Ishikawa (cell line): Measurements from ENCODE around the gene PTCHD1.

Experiments
- CEBPB ChIP-seq: IDR thresholded peaks from 2 replicates; pipeline ENCODE4 v1.6.1; 2012
- CREB1 ChIP-seq: IDR thresholded peaks from 2 replicates; pipeline ENCODE4 v1.6.1; 2012; ENCODE audit warnings: low read depth
- EGR1 ChIP-seq: IDR thresholded peaks from 2 replicates; pipeline ENCODE4 v1.6.1; 2012
- EP300 ChIP-seq: IDR thresholded peaks from 2 replicates; pipeline ENCODE4 v1.6.1; 2012; ENCODE audit warnings: borderline replicate concordance
- FOXM1 ChIP-seq: IDR thresholded peaks from 2 replicates; pipeline ENCODE4 v1.6.1; 2012; ENCODE audit warnings: low read depth, borderline replicate concordance
- NFIC ChIP-seq: IDR thresholded peaks from 2 replicates; pipeline ENCODE4 v1.6.1; 2012
- RAD21 ChIP-seq: IDR thresholded peaks from 2 replicates; pipeline ENCODE4 v1.6.1; 2012; ENCODE audit warnings: low read depth
- TAF1 ChIP-seq: IDR thresholded peaks from 2 replicates; pipeline ENCODE4 v1.6.1; 2012; ENCODE audit warnings: low read depth, mild to moderate bottlenecking
- TCF12 ChIP-seq: IDR thresholded peaks from 2 replicates; pipeline ENCODE4 v1.6.1; 2012; ENCODE audit warnings: low read depth
- TEAD4 ChIP-seq: IDR thresholded peaks from 2 replicates; pipeline ENCODE4 v1.6.1; 2012
- YY1 ChIP-seq: IDR thresholded peaks from 2 replicates; pipeline ENCODE4 v1.6.1; 2012; ENCODE audit warnings: low read depth
- ZBTB7A ChIP-seq: IDR thresholded peaks from 2 replicates; pipeline ENCODE4 v1.6.1; 2012; ENCODE audit warnings: low read depth
- TF ChIP-seq, protein P1 (sequence below): IDR thresholded peaks from 2 replicates; pipeline ENCODE4 v1.6.1; 2012; ENCODE audit warnings: low read depth, mild to moderate bottlenecking
- TF ChIP-seq, protein P2 (sequence below): IDR thresholded peaks from 2 replicates; pipeline ENCODE4 v1.6.1; 2012
- TF ChIP-seq, protein P3 (sequence below): IDR thresholded peaks from 2 replicates; pipeline ENCODE4 v1.6.1; 2012

PTCHD1 gene

DNA sequence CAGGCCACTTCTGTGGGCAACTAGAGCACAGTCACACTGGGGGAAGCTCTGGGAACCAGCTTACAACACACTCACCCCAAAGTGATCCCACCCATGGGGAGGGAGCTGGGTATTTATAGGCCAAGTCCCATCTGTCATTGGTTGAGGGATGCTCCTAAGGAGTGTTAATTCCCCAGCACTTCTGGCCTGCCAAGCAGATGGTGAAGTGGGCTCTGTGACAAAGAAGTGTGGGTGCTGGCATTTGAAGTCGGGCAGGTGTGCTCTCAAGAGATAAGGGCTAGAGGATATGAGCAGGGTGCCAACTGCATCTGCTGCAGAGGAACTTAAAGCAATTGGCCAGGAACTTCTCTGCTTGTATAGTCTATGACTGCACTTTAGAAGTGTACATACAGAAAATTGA is 30.9 kb downstream of the PTCHD1 start:
- TF ChIP-seq, protein P1, sequence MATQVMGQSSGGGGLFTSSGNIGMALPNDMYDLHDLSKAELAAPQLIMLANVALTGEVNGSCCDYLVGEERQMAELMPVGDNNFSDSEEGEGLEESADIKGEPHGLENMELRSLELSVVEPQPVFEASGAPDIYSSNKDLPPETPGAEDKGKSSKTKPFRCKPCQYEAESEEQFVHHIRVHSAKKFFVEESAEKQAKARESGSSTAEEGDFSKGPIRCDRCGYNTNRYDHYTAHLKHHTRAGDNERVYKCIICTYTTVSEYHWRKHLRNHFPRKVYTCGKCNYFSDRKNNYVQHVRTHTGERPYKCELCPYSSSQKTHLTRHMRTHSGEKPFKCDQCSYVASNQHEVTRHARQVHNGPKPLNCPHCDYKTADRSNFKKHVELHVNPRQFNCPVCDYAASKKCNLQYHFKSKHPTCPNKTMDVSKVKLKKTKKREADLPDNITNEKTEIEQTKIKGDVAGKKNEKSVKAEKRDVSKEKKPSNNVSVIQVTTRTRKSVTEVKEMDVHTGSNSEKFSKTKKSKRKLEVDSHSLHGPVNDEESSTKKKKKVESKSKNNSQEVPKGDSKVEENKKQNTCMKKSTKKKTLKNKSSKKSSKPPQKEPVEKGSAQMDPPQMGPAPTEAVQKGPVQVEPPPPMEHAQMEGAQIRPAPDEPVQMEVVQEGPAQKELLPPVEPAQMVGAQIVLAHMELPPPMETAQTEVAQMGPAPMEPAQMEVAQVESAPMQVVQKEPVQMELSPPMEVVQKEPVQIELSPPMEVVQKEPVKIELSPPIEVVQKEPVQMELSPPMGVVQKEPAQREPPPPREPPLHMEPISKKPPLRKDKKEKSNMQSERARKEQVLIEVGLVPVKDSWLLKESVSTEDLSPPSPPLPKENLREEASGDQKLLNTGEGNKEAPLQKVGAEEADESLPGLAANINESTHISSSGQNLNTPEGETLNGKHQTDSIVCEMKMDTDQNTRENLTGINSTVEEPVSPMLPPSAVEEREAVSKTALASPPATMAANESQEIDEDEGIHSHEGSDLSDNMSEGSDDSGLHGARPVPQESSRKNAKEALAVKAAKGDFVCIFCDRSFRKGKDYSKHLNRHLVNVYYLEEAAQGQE = no peak
- TF ChIP-seq CREB1 (no peak), YY1 (no peak), EGR1 (no peak), FOXM1 (no peak), CEBPB (no peak), ZBTB7A (no peak), RAD21 (no peak), EP300 (no peak), NFIC (no peak), TCF12 (no peak), TEAD4 (no peak), TAF1 (no peak)
- TF ChIP-seq, protein P2, sequence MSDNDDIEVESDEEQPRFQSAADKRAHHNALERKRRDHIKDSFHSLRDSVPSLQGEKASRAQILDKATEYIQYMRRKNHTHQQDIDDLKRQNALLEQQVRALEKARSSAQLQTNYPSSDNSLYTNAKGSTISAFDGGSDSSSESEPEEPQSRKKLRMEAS = no peak
- TF ChIP-seq, protein P3, sequence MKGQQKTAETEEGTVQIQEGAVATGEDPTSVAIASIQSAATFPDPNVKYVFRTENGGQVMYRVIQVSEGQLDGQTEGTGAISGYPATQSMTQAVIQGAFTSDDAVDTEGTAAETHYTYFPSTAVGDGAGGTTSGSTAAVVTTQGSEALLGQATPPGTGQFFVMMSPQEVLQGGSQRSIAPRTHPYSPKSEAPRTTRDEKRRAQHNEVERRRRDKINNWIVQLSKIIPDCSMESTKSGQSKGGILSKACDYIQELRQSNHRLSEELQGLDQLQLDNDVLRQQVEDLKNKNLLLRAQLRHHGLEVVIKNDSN = no peak

DNA sequence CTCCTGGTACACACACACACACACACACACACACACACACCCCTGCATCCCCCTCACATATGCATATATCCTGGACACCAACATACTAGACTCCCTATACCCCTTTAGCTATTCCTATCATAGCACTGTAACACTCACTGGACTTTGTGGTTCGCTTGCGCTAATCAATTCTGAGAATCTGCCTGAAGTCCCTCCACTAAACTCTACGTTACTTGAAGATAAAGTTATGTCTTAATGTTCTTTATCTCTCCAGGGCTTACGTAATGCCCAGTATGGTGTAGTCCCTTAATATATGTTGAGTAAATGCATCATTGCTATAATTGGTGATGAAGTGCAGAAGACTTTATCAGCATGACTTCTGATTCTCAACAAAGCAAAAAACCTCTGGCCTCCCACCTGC is 32.3 kb downstream of the PTCHD1 start:
- no peak for TF ChIP-seq NFIC
- no peak for TF ChIP-seq ZBTB7A
- no peak for TF ChIP-seq TAF1
- no peak for TF ChIP-seq FOXM1
- TF ChIP-seq TEAD4 = no peak

DNA sequence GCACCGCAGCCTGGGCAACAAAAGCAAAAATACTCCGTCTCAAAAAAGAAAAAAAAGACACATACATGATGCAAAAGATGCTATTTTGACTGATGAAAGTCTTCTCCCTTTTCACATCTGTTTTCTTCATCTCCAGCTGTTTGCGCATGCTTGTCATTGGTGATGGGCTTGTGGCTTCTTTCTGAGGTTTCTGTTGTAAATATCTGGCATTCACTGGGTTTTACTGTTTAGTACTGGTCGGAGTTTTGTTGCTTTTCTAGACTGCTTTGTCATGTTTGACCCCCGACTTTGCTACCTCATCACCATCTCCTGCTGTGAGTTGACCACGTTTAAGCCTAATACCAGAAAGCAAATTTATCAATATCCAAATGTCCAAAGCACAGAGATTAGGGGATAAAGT is 34.4 kb downstream of the PTCHD1 start:
- TF ChIP-seq, protein P1 = no peak
- TF ChIP-seq TCF12 (no peak), EP300 (no peak), TEAD4 (no peak), FOXM1 (no peak), RAD21 (no peak), CREB1 (no peak), CEBPB (no peak), ZBTB7A (no peak), YY1 (no peak), NFIC (no peak), EGR1 (no peak), TAF1 (no peak)
- TF ChIP-seq, protein P2 = no peak
- TF ChIP-seq, protein P3 = no peak

DNA sequence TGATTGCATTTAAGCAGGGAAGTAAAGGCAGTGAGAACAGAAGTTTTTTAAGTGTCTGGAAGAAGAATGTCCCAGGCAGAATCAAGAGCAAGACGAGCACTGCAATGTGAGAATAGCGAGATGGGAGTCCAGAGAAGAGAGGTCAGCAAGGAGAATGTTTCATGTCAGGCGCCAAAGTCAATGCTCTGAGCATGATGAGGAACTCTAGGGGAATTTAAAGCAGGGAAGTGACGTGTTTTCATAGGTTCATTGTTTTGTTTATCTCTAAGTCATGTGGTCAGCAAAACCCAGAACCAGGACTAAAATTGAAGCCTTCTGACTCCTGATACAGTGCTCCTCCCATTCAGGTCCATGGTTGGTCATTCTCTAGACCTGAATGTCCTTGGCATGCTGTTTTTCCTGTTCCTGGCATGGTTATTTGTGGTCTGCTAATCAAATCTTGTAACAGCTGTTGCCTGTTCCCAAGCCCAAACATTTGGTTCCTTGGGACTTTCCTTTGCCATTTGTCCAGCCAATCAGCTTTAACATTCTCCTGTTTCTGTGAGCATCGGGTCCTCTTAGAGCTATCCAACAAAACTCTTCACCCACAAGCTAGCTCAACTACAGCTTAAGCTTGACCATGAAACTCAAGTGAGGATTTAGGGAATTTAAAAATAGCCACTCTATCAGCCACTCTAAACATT is 37.7 kb downstream of the PTCHD1 start:
- TF ChIP-seq ZBTB7A (no peak), NFIC (no peak), TAF1 (no peak), FOXM1 (no peak)
- TF ChIP-seq, protein P1 = no peak
